ENCODE data around the gene CDH13. TPM values are rescaled to one million over a fixed set of nuclear protein-coding genes. Genes with fewer than 3 reads are reported as not detected.

Gene CDH13
- total RNA-seq, 4 donors from 2014 or later, result 3.4 to 14.8 (median 6.5) TPM

DNA sequence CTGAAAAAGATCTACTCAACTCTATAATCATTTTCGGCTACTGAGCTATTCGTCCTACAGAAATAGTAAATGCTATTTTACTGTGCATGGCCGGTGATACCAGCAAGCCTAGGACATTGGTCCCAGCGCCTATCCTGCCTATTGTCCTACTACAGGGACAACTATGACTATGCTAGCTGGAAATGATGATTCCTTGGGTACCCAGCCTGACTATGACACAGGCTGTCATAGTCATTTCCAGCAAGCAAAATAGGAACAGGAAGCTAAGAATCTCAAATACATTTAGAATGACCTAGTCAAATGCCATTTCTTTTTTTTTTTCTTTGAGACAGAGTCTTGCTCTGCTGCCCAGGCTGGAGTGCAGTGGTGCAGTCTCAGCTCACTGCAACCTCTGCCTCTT, 1147.3 kb downstream of the CDH13 start:
- H3K4me1 ChIP-seq, result peaks cover 8 to 18% of the 10 kb centered on the region in 2 donors
- H3K4me3 ChIP-seq (replicated peaks in 1 of 3), result no peak overlapping the region
- TF ChIP-seq, protein P1, sequence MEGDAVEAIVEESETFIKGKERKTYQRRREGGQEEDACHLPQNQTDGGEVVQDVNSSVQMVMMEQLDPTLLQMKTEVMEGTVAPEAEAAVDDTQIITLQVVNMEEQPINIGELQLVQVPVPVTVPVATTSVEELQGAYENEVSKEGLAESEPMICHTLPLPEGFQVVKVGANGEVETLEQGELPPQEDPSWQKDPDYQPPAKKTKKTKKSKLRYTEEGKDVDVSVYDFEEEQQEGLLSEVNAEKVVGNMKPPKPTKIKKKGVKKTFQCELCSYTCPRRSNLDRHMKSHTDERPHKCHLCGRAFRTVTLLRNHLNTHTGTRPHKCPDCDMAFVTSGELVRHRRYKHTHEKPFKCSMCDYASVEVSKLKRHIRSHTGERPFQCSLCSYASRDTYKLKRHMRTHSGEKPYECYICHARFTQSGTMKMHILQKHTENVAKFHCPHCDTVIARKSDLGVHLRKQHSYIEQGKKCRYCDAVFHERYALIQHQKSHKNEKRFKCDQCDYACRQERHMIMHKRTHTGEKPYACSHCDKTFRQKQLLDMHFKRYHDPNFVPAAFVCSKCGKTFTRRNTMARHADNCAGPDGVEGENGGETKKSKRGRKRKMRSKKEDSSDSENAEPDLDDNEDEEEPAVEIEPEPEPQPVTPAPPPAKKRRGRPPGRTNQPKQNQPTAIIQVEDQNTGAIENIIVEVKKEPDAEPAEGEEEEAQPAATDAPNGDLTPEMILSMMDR (IDR thresholded peaks at IDR 0.05), result no peak
- TF ChIP-seq POLR2A (IDR thresholded peaks at IDR 0.05), result no peak
- H3K9me3 ChIP-seq, result no peaks in the 10 kb centered on the region
- DNase-seq, result no peak
- intact Hi-C loops (cut with DNase I), result no loop called here
- no peaks in the 10 kb centered on the region for H3K36me3 ChIP-seq
- WGBS, 2 donors, result 89 to 91% methylated on average over 4 of the region's 4 CpGs
- H3K27me3 ChIP-seq, result no peaks in the 10 kb centered on the region
- H3K27ac ChIP-seq, result no peak overlapping the region

GRCh38 chr16:83776944-83777343, 1150.2 kb downstream of the CDH13 start:
- DNase-seq, result no peak
- Histone ChIP-seq H3K27me3 (no peaks in the 10 kb centered on the region), H3K4me1 (peaks cover 12% of the 10 kb centered on the region in 2 donors), H3K9me3 (no peaks in the 10 kb centered on the region), H3K36me3 (no peaks in the 10 kb centered on the region), H3K27ac (no peak overlapping the region), H3K4me3 (replicated peaks in 1 of 3) (no peak overlapping the region)
- TF ChIP-seq, protein P1 (IDR thresholded peaks at IDR 0.05), result no peak
- TF ChIP-seq POLR2A (IDR thresholded peaks at IDR 0.05), result no peak
- intact Hi-C loops (cut with DNase I), result no loop called here
- 84 to 88% methylated on average over 9 of the region's 9 CpGs for WGBS, 2 donors

DNA sequence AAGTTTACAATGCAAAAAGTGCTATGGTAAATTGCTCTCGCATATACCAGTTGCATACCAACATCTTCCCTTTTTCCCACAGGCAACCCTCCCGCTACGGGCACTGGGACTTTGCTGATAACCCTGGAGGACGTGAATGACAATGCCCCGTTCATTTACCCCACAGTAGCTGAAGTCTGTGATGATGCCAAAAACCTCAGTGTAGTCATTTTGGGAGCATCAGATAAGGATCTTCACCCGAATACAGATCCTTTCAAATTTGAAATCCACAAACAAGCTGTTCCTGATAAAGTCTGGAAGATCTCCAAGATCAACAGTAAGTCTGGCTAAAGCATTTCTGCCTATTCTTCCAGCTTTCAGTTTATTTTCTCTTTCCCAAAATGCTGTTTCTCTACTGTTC, 1153.1 kb downstream of the CDH13 start:
- 46 to 49% methylated on average over 6 of the region's 6 CpGs for WGBS, 2 donors
- no peaks in the 10 kb centered on the region for H3K27me3 ChIP-seq
- no peak overlapping the region for H3K27ac ChIP-seq
- TF ChIP-seq POLR2A (IDR thresholded peaks at IDR 0.05), result no peak
- TF ChIP-seq, protein P1 (IDR thresholded peaks at IDR 0.05), result no peak
- H3K9me3 ChIP-seq, result no peaks in the 10 kb centered on the region
- no peak overlapping the region for H3K4me3 ChIP-seq (replicated peaks in 1 of 3)
- intact Hi-C loops (cut with DNase I), result no loop called here
- H3K36me3 ChIP-seq, result no peaks in the 10 kb centered on the region
- peaks cover 12% of the 10 kb centered on the region in 2 donors for H3K4me1 ChIP-seq
- DNase-seq, result no peak

DNA sequence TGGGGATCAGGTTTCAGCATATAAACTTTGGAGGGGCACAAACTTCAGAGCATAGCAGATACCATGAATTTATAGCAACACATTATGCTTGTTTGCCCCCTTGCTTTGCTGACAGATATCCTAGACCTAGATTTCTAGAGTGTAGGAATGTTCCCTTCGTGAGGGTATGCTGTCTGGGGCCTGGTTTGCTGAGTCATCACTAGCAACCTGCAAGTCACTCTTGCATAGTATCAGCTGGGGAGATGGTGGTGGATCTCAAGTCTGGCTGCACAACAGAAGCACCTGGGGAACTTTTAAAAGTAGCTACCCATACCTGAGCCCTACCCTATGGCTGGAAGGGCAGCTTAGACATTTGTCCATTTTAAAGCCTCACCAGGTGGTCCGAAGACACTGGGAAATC, 1158.7 kb downstream of the CDH13 start:
- intact Hi-C loops (cut with DNase I), result no loop called here
- WGBS, 2 donors, result 89 to 92% methylated on average over 2 of the region's 2 CpGs
- Histone ChIP-seq H3K27ac (no peak overlapping the region), H3K36me3 (no peaks in the 10 kb centered on the region), H3K4me3 (replicated peaks in 1 of 3) (no peak overlapping the region), H3K9me3 (no peaks in the 10 kb centered on the region), H3K27me3 (no peaks in the 10 kb centered on the region), H3K4me1 (peaks cover 2% of the 10 kb centered on the region in 2 donors)
- no peak for TF ChIP-seq POLR2A (IDR thresholded peaks at IDR 0.05)
- TF ChIP-seq, protein P1 (IDR thresholded peaks at IDR 0.05), result no peak
- DNase-seq, result no peak

GRCh38 chr16:83789642-83790401, 1163.1 kb downstream of the CDH13 start:
- WGBS, 2 donors, result 92 to 93% methylated on average over 8 of the region's 8 CpGs
- no peak overlapping the region for H3K27ac ChIP-seq
- no peak for DNase-seq
- no peaks in the 10 kb centered on the region for H3K27me3 ChIP-seq
- H3K4me1 ChIP-seq, result no peaks in the 10 kb centered on the region
- H3K4me3 ChIP-seq (replicated peaks in 1 of 3), result no peak overlapping the region
- intact Hi-C loops (cut with DNase I), result no loop called here
- H3K36me3 ChIP-seq, result no peaks in the 10 kb centered on the region
- H3K9me3 ChIP-seq, result no peaks in the 10 kb centered on the region
- TF ChIP-seq POLR2A (IDR thresholded peaks at IDR 0.05), result no peak
- TF ChIP-seq, protein P1 (IDR thresholded peaks at IDR 0.05), result no peak

All from thyroid gland (tissue), 4 donors.